Measurements from ENCODE around the gene AJM1. TPM values are rescaled to one million over a fixed set of nuclear protein-coding genes. Genes with fewer than 3 reads are reported as not detected.
A peak's percentile ranks its signal among the peaks of the same experiment; 100 is the strongest.

Gene AJM1
- total RNA-seq, 1 donor from 2014 or later = 5.9 TPM

DNA sequence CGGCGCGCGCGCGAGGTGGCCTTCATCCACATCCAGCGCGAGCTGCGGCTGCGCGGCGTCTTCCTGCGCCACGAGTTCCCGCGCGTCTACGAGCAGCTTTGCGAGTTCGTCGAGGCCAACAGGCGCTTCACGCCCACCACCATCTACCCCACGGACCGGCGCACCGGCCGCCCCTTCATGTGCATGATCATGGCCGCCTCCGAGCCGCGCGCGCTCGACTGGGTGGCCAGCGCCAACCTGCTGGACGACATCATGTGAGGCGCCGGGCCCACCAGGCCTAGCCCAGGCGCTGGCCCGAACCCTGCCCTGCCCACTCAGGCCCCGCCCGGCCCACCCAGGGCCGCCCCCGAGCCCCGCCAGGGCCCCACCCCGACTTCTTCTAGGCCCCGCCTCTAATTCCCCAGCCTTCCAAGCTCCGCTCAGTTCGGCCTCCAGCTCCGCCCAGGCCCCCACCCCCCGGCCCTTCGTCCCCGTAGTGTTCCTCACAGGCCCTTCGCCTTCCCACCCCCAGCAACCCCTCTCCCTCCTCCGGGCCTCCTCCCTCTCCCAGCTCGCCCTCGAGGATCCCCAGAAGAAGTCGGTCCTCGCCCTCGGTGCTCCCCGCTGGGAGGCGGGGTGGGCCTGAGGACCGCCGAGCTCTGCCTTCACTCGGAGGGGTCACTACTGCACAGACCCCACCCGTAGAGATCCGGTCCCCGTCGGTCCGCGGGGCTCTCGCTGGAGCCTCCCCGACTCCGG, 5.0 kb downstream of the AJM1 start:
- TF ChIP-seq, protein P1, sequence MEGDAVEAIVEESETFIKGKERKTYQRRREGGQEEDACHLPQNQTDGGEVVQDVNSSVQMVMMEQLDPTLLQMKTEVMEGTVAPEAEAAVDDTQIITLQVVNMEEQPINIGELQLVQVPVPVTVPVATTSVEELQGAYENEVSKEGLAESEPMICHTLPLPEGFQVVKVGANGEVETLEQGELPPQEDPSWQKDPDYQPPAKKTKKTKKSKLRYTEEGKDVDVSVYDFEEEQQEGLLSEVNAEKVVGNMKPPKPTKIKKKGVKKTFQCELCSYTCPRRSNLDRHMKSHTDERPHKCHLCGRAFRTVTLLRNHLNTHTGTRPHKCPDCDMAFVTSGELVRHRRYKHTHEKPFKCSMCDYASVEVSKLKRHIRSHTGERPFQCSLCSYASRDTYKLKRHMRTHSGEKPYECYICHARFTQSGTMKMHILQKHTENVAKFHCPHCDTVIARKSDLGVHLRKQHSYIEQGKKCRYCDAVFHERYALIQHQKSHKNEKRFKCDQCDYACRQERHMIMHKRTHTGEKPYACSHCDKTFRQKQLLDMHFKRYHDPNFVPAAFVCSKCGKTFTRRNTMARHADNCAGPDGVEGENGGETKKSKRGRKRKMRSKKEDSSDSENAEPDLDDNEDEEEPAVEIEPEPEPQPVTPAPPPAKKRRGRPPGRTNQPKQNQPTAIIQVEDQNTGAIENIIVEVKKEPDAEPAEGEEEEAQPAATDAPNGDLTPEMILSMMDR (IDR thresholded peaks at IDR 0.05) = no peak
- no peaks in the 10 kb centered on the region for H3K36me3 ChIP-seq
- peaks cover 11 to 40% of the 10 kb centered on the region in 2 donors for H3K4me1 ChIP-seq
- intact Hi-C loops (cut with DNase I) = loop anchor here (5.0 kb wide), 1 partner anchor 40 kb away; the partner anchor contains the start of gene RABL6
- H3K27me3 ChIP-seq = peaks cover 34% of the 10 kb centered on the region
- no peak for DNase-seq (ENCODE audit: low spot score in 2 of 2)
- H3K9me3 ChIP-seq = no peaks in the 10 kb centered on the region
- H3K4me3 ChIP-seq = peak overlapping the region; percentile 85 to 98
- H3K27ac ChIP-seq = peak overlapping the region in 1 of 2 donors; percentile 93

DNA sequence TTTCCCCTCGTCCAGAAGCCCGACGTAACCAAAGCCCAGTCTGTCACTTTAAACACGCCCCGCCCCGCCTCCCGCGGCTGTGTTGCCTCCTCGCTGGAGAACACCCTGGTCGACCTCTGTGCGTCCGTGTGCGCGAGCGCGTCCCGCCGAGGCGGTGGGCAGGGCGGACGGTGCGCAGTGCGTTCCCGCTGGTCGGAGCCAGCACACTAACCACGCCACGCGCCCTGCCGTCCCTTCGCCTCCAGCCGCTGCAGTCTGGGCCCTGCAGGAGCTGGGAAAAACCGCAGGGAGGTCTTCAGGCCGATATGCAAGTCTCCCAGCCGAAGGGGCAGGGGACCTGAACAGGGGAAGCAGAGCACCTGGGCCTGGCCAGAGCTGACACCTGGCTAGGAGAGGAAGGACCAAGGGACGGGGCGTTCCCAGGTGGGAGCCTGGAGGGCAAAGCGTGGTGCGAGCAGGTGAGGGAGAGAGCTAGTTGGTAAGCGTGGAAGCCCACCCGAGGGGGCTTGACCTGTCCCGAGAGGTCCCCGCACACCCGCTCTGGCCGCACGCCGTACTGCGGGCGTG, 5.6 kb downstream of the AJM1 start:
- no peaks in the 10 kb centered on the region for H3K9me3 ChIP-seq
- H3K27ac ChIP-seq = peak overlapping the region; percentile 93 to 95
- DNase-seq (ENCODE audit: low spot score in 2 of 2) = peak; percentile 57 to 94
- TF ChIP-seq, protein P1 (IDR thresholded peaks at IDR 0.05) = no peak
- H3K4me1 ChIP-seq = peaks cover 11 to 35% of the 10 kb centered on the region in 2 donors
- no peaks in the 10 kb centered on the region for H3K36me3 ChIP-seq
- H3K4me3 ChIP-seq = peak overlapping the region; percentile 85 to 98
- intact Hi-C loops (cut with DNase I) = loop anchor here (2.0 to 5.0 kb wide), 3 partner anchors 41 to 181 kb away; partner anchors contain the start of genes ABCA2, C8G, FBXW5 and RABL6
- peaks cover 34% of the 10 kb centered on the region for H3K27me3 ChIP-seq

DNA sequence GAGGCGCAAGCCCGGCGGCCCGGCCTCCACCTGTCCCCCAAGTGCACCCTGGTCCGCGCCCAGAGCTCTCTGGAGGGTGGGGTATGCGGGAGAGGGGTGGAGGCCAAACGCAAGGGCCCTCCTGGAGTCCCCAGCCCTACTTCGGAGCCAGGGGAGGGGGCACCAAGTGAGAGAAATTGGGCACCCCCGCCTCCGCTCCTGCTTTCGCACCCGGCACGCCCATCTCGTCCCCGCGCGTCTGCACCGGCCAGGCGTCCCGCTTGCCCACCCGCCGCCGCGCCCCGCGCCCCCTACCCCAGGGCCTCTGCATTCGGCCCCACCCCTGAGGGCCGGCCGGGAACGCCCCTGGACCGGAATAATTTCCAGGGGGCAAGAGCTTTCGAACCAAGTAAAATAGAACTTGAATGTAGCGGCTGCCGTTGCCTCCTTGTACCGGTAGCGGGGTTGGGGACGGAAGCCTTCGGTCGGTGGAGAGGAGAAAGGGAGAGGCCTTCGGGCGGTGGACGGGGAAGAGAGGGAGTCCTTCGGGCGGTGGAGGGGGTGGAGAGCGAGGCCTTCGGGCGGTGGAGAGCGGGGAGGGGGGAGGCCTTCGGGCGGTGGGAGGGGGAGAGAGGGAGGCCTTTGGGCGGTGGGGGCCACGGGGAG, 6.2 kb downstream of the AJM1 start:
- peaks cover 8 to 29% of the 10 kb centered on the region in 2 donors for H3K4me1 ChIP-seq
- H3K27me3 ChIP-seq = peaks cover 28% of the 10 kb centered on the region
- peak overlapping the region; percentile 93 to 95 for H3K27ac ChIP-seq
- peak overlapping the region; percentile 85 to 98 for H3K4me3 ChIP-seq
- no peak for DNase-seq (ENCODE audit: low spot score in 2 of 2)
- H3K36me3 ChIP-seq = no peaks in the 10 kb centered on the region
- intact Hi-C loops (cut with DNase I) = loop anchor here (1.0 to 5.0 kb wide), 7 partner anchors 18 to 180 kb away; partner anchors contain the start of genes ABCA2, C8G, EDF1 and FBXW5
- TF ChIP-seq, protein P1 (IDR thresholded peaks at IDR 0.05) = no peak
- no peaks in the 10 kb centered on the region for H3K9me3 ChIP-seq

DNA sequence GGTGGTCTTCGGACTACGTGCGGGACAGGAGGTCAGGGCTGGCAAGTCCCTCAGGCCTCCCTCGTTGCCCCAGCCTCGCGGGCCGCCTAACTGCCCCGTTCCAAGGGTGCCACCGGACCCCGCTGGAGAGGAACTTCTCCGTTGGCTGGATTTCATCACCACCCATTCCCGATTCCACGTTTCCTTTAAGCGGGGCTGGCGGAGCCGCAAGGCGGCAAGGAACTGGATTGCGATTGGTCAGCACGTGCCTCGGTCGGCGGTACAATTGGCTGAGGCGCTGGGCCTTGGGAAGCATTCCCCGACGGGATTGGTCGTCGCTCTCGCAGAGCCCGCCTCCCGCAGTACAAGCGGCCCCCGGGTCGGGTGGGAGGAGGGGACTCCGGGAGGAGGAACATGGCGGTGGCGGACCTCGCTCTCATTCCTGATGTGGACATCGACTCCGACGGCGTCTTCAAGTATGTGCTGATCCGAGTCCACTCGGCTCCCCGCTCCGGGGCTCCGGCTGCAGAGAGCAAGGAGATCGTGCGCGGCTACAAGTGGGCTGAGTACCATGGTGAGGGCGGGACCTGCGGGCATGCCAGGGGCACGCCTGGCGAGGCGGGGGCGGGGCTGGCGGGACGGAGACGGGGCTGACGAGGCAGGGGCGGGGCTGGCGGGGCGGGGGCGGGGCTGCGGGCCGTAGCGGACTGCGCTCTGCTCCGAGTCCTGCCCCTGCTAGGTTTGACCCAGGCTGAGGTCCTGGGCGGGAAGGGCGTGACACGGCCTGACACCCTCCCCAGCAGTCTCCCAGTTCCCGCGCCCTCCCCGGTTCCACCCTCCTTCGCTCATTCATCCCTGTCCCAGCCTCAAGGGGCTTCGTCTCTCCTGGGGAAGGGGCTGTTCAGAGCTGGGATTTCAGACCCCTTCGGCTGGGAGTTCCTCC, 7.0 kb downstream of the AJM1 start, which contains the start of gene PHPT1:
Gene PHPT1 (plus strand): TSS at position 372 of the 922 bp plus-strand sequence. CDS start 22 bp downstream, at position 394.
- Histone ChIP-seq H3K27me3 (peaks cover 23% of the 10 kb centered on the region), H3K4me1 (peaks cover 8 to 21% of the 10 kb centered on the region in 2 donors), H3K36me3 (no peaks in the 10 kb centered on the region), H3K27ac (peak within 1 kb of the TSS; percentile 93 to 95), H3K4me3 (peak within 1 kb of the TSS; percentile 85 to 98), H3K9me3 (no peaks in the 10 kb centered on the region)
- TF ChIP-seq, protein P1 (IDR thresholded peaks at IDR 0.05) = no peak
- intact Hi-C loops (cut with DNase I) = loop anchor here (1.0 to 5.0 kb wide), 7 partner anchors 17 to 180 kb away; partner anchors contain the start of genes ABCA2, C8G, EDF1 and FBXW5
- DNase-seq (ENCODE audit: low spot score in 2 of 2) = peak; percentile 94 to 99

Measured in ascending aorta (tissue), 2 donors.